Lung (tissue), 12 donors: ENCODE data around the gene GRIK3. TPM values are rescaled to one million over a fixed set of nuclear protein-coding genes. Genes with fewer than 3 reads are reported as not detected.
"Not testable (repeated sequence)": the region's sequence is repeated elsewhere in the genome, so short reads cannot be mapped to it uniquely, and the experiment has no call there.

ENCODE experiments used
- ATAC-seq: fragments of 200-7000 bp; cut with Tn5 transposase; one replicate; pipeline ENCODE4 v1.9.1; 2020; ENCODE audit warnings: moderate number of reproducible peaks; ENCODE audit not compliant: insufficient read depth, low FRiP score
- DNase-seq, 3 donors: peaks; one replicate each; pipeline ENCODE4 v3.0.0-alpha.2; 2013 to 2017
- H3K27ac ChIP-seq, 2 donors: one replicate each; pipeline ENCODE4 v1.5.1; 2013; ENCODE audit warnings: mild to moderate bottlenecking in 2 of 2, moderate library complexity in 2 of 2, control low read depth in 1 of 2, inconsistent platforms in 1 of 2, low read depth in 1 of 2, low read length in 1 of 2
- H3K27me3 ChIP-seq, 3 donors: one replicate each; pipeline ENCODE4 v1.5.1; 2013; ENCODE audit warnings: low read length in 2 of 3; ENCODE audit not compliant: control insufficient read depth in 3 of 3, insufficient read depth in 3 of 3
- H3K36me3 ChIP-seq, 4 donors: one replicate each; pipeline ENCODE4 v1.5.1; 2013; ENCODE audit warnings: low read length in 4 of 4, mild to moderate bottlenecking in 1 of 4, moderate library complexity in 1 of 4; ENCODE audit not compliant: control insufficient read depth in 4 of 4, insufficient read depth in 4 of 4
- H3K4me1 ChIP-seq, 5 donors: one replicate each; pipeline ENCODE4 v1.5.1; 2013; ENCODE audit warnings: low read length in 5 of 5, mild to moderate bottlenecking in 2 of 5, moderate library complexity in 1 of 5; ENCODE audit not compliant: control insufficient read depth in 5 of 5, insufficient read depth in 5 of 5
- H3K4me3 ChIP-seq: one replicate; pipeline ENCODE4 v1.5.1; 2013; ENCODE audit warnings: mild to moderate bottlenecking, control low read depth, moderate library complexity
- H3K9ac ChIP-seq, 2 donors: one replicate each; pipeline ENCODE4 v1.5.1; 2013; ENCODE audit warnings: low read length in 2 of 2, control low read depth in 1 of 2; ENCODE audit not compliant: insufficient read depth in 1 of 2
- H3K9me3 ChIP-seq, 4 donors: one replicate each; pipeline ENCODE4 v1.5.1; 2013; ENCODE audit warnings: low read length in 3 of 4, mild to moderate bottlenecking in 1 of 4, moderate library complexity in 1 of 4; ENCODE audit not compliant: control insufficient read depth in 4 of 4, insufficient read depth in 3 of 4
- WGBS, 2 donors: extraction: QIAGEN DNeasy Blood & Tissue Kit; methylation state at CpG; one replicate each; pipeline ENCODE4 v1.1.7; 2013; 5-methylcytosine and 5-hydroxymethylcytosine counted together
- polyA plus RNA-seq, 2 donors: library from polyadenylated mRNA; stranded (reverse); fragments of 200-250 nt; gene quantifications; one replicate each; pipeline ENCODE4 v1.2.1, GENCODE V29; 2013
- total RNA-seq, 2 donors: library from RNA; depleted of rRNA in 1 of 2; stranded (reverse); fragments of >200 nt in 1 of 2; gene quantifications; one replicate each; pipeline ENCODE4 v1.2.1, GENCODE V29; 2014 to 2021
- TF ChIP-seq, protein P1 (sequence below): IDR thresholded peaks from 2 replicates; pipeline ENCODE4 v1.5.1; 2012; ENCODE audit warnings: mild to moderate bottlenecking; ENCODE audit errors: control extremely low read depth, extremely low read depth
- donor health status: control.
- donor health status: control.
- donor health status: Bipolar disorder and iron deficiency.
- donor health status: healthy.
- donor health status: DM: yes; HTN: yes; CAD: no.

GRIK3 gene
- total and polyA plus RNA-seq, 4 donors = 0.01 to 0.40 (median 0.07) TPM

DNA sequence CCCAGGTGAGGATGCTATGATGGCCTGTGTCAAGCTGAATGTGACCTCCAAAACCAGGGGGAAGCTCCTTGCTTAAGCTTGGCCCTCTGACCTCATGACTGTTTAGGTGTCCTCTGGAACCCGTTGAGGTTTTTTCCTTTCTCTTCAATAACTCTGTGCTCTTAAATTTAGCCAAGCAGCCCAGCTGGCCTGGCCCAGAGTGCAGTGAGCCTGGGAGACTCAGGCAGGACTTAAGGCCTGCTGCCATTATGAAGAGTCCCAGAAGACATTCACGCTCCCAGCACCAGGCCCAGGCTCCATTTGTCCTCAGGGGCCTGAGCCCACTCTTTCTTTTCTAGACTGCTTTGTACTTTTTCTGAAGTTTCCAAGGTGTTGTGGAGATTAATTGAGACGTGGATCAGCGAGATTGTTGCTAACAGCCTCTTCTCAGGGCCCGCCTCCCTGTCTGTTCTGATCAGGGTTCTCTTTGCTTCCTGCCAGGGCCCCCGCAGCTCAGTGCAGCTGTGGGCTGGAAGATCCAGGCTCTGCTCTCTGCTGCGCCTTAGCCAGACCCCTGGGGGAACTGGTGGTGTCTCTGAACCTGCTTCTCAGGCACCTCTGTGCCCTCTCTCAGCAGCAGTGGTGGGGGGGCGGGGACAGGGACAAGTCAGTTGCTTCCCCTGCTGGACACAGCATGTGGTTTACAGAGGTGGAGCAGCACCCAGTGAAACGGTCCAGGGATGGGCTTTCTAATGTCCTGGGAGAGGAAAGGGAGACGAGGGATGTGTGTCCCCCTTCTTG, 124.2 kb downstream of the GRIK3 start:
- H3K27me3 ChIP-seq = peaks cover 0 to 8% (median 0%) of the 10 kb centered on the region in 3 donors
- TF ChIP-seq, protein P1, sequence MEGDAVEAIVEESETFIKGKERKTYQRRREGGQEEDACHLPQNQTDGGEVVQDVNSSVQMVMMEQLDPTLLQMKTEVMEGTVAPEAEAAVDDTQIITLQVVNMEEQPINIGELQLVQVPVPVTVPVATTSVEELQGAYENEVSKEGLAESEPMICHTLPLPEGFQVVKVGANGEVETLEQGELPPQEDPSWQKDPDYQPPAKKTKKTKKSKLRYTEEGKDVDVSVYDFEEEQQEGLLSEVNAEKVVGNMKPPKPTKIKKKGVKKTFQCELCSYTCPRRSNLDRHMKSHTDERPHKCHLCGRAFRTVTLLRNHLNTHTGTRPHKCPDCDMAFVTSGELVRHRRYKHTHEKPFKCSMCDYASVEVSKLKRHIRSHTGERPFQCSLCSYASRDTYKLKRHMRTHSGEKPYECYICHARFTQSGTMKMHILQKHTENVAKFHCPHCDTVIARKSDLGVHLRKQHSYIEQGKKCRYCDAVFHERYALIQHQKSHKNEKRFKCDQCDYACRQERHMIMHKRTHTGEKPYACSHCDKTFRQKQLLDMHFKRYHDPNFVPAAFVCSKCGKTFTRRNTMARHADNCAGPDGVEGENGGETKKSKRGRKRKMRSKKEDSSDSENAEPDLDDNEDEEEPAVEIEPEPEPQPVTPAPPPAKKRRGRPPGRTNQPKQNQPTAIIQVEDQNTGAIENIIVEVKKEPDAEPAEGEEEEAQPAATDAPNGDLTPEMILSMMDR = no peak
- ATAC-seq = no peak
- H3K4me1 ChIP-seq = no peaks in the 10 kb centered on the region
- H3K36me3 ChIP-seq = no peaks in the 10 kb centered on the region
- H3K9ac ChIP-seq = no peak overlapping the region
- DNase-seq = no peak
- H3K9me3 ChIP-seq = peaks cover 0 to 2% (median 0%) of the 10 kb centered on the region in 4 donors
- WGBS, 2 donors = 52 to 67% methylated on average over 10 of the region's 10 CpGs
- no peak overlapping the region for H3K27ac ChIP-seq
- H3K4me3 ChIP-seq = no peak overlapping the region

DNA sequence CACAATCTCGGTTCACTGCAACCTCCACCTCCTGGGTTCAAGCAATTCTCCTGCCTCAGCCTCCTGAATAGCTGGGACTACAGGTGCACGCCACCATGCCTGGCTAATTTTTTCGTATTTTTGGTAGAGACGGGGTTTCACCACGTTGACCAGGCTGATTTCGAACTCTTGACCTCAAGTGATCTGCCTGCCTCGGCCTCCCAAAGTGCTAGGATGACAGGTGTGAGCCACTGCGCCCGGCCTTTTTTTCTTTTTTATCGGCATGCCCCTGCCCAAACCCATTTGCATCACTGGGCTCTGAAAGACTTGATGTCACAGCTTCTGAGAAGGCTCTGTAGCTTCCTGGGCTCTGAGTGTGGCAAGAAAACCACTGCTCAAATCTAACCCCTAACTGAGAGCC, 125.0 kb downstream of the GRIK3 start:
- H3K27me3 ChIP-seq, H3K36me3 ChIP-seq, H3K9ac ChIP-seq, H3K4me3 ChIP-seq, DNase-seq, H3K4me1 ChIP-seq, H3K9me3 ChIP-seq, H3K27ac ChIP-seq, ATAC-seq: not testable (repeated sequence)
- 85 to 90% methylated on average over 10 of the region's 10 CpGs for WGBS, 2 donors

DNA sequence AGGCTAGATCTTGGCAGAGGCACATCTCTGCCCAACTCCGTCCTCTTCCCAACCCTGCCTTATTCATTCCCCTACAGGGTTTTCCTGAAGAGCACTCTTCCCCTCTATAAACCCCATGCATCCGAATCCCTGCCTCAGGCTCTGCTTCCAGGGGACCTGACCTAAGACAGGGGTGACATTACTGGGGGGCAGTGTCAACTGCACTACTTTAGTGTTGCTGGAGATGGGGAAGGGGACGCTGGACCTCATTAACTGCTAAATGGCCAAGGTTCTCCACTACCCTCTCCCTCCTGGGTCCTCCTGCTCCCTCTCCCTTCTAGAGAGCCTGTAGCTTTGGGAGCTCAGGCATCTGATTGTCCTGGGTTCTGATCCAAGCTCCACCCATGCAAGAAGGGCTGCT, 126.2 kb downstream of the GRIK3 start:
- 80 to 85% methylated on average over 3 of the region's 3 CpGs for WGBS, 2 donors
- Histone ChIP-seq H3K9ac (no peak overlapping the region), H3K27ac (no peak overlapping the region), H3K27me3 (peaks cover 0 to 12% (median 0%) of the 10 kb centered on the region in 3 donors), H3K4me1 (no peaks in the 10 kb centered on the region), H3K36me3 (no peaks in the 10 kb centered on the region), H3K4me3 (no peak overlapping the region), H3K9me3 (peaks cover 0 to 2% (median 0%) of the 10 kb centered on the region in 4 donors)
- TF ChIP-seq, protein P1 = no peak
- ATAC-seq = no peak
- DNase-seq = no peak

DNA sequence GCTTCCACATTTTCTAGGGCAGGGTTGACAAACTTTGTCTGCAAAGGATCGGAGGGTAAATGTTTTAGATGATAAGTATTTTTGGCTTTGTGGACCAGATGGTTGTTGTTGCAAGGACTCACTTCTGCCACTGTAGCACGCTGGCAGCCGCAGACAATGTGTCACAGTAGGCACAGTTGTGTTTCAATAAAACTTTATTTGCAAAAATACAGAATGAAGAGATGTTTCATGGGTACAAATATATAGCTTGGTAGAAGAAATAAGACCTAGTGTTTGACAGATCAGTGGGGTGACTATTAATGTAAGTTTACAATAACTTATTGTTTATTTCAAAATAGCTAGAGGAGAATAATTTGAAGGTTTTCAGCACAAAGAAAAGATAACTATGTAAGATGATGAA, 127.8 kb downstream of the GRIK3 start:
- Histone ChIP-seq H3K9me3 (peaks cover 0 to 2% (median 0%) of the 10 kb centered on the region in 4 donors), H3K4me1 (no peaks in the 10 kb centered on the region), H3K4me3 (no peak overlapping the region), H3K36me3 (no peaks in the 10 kb centered on the region), H3K27me3 (peaks cover 0 to 8% (median 0%) of the 10 kb centered on the region in 3 donors), H3K9ac (no peak overlapping the region), H3K27ac (no peak overlapping the region)
- TF ChIP-seq, protein P1 = no peak
- no peak for DNase-seq
- ATAC-seq = no peak
- WGBS, 2 donors = 78 to 81% methylated on average over 3 of the region's 3 CpGs
